Astrocyte of the cerebellum (primary cell): ENCODE data around the gene LIN52.

Experiments used
- DNase-seq: peaks from one replicate; pipeline ENCODE4 v3.0.0-alpha.2; 2011; ENCODE audit warnings: low read depth
- H3K4me3 ChIP-seq: 2 replicates; pipeline ENCODE4 v1.5.1; 2011; ENCODE audit warnings: mild to moderate bottlenecking, low read depth, low read length, moderate library complexity
- in situ Hi-C: cut with HindIII; loops from 2 replicates; pipeline ENCODE4 v1.10.0; 2017; ENCODE audit warnings: low sequenced_read_pairs
- TF ChIP-seq, protein P1 (sequence below): IDR thresholded peaks from 2 replicates; pipeline ENCODE4 v1.5.1; 2012; ENCODE audit warnings: low read length, low read depth, moderate library complexity, mild to moderate bottlenecking; ENCODE audit errors: missing control alignments

The LIN52 gene

DNA sequence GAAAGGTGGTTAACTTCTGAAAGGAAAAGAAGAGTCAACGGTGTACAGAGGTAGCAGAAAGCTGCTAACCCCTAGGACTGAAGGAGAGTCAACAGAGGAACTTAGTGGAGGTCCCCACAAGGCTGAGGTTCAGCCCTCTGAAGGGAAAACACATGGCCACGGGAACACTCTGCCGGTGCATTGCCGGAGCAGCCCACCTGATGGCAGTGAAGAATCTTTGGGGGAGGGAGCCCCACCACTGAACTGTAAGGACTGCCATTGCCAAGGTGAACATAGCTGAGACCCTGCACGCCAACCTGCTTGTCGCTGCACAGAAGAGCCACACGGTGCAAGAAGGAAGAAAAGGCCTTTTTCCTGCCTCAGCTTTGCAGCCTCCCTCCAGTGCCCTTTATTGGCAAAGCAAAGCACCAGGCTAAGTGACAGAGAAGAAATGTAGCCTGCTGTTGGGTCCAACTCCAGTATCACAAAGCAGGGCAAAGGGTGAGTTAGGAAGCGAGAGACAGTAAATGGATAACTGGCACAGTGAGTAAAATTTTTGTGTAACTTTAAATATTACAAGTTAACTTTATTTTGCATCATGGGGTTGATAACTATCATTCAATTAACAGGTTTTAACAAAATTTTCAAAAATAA is 76.9 kb downstream of the LIN52 start:
- no peak for DNase-seq
- TF ChIP-seq, protein P1, sequence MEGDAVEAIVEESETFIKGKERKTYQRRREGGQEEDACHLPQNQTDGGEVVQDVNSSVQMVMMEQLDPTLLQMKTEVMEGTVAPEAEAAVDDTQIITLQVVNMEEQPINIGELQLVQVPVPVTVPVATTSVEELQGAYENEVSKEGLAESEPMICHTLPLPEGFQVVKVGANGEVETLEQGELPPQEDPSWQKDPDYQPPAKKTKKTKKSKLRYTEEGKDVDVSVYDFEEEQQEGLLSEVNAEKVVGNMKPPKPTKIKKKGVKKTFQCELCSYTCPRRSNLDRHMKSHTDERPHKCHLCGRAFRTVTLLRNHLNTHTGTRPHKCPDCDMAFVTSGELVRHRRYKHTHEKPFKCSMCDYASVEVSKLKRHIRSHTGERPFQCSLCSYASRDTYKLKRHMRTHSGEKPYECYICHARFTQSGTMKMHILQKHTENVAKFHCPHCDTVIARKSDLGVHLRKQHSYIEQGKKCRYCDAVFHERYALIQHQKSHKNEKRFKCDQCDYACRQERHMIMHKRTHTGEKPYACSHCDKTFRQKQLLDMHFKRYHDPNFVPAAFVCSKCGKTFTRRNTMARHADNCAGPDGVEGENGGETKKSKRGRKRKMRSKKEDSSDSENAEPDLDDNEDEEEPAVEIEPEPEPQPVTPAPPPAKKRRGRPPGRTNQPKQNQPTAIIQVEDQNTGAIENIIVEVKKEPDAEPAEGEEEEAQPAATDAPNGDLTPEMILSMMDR, result no peak
- H3K4me3 ChIP-seq, result no peak overlapping the region
- in situ Hi-C loops, result no loop called here

DNA sequence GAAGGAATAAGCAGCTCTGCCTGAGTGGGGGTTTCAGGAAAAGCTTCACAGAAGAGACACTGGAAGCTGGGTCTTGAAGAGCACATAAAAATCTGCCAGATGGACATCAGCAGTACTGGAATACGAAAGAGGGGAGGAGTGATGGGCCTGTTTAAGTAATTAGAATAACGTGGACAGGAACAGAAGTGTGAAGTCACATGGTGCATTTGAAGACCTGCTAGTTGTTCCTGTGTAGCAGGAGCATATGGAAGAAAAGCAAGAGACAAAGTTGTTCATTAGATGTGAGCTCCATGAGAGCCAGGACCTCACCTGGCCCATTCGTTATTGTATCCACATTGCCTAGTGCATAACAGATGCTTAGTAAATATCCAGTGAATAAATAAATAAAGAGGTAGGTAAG is 85.2 kb downstream of the LIN52 start:
- DNase-seq, result no peak
- in situ Hi-C loops, result no loop called here
- no peak overlapping the region for H3K4me3 ChIP-seq
- TF ChIP-seq, protein P1, result no peak

DNA sequence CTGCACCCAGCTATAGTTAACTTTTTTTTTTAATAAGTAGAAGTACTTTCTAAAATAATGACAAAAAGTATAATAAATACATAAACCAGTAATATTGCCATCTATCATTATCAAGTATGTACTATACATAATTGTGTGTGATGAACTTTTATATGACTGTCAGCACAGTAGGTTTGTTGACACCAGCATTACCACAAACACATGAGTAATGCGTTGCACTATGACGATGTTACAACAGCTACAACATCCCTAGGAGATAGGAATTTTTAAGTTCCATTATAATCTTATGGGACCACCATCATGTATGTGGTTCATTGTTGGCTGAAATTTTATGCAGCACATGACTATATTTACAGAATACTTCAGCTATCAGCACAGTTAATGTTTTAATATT is 91.6 kb downstream of the LIN52 start:
- TF ChIP-seq, protein P1, result no peak
- DNase-seq, result no peak
- no peak overlapping the region for H3K4me3 ChIP-seq
- in situ Hi-C loops, result no loop called here

DNA sequence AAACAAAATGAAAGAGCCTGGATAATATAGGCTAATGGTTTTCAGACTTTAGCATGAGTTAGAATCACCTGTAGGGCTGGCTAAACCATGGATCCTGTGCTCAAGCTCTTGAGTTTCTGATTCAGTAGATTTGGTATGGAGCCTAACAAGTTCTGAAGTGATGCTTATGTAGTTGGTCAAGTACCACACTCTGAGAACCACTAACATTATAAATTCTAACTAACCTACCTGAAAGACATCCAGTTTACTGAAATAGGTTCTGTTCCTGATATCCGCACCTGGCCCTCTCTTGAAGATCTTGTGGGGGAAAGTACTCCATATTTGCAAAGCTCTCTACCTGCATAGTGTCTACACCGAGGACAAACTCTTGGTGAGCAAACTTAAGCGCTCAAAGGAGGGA is 95.1 kb downstream of the LIN52 start:
- in situ Hi-C loops, result no loop called here
- no peak overlapping the region for H3K4me3 ChIP-seq
- TF ChIP-seq, protein P1, result no peak
- no peak for DNase-seq

DNA sequence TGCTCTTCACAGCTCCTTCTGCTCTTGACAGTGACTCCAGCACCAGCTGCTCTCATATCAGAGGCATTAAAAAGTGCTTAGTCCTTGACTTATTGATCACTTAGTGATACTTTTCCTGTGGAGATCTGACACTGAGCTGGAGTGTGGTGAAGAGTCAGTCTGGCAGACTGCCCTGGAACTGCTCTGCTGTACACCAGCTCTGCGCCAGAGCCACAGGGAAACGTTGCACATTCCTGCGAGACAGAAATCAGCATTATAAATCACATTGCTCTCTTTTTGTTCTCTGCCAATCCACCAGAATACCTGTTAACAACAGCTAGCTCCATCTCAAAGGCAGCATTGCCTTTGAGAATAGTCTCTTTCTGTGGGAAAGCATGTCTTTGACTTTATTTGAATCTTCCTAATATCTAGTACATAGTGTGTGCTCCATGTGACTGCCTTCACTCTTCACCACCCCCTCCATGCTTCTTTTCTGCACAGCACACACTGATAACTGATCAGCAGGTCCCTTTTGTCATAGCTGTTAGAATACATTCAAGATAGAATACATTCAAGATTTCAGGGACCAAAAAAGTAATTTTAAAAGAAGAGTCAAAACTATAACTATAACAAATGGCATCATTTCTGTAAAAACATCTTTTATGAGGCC is 106.3 kb downstream of the LIN52 start:
- in situ Hi-C loops, result no loop called here
- H3K4me3 ChIP-seq, result no peak overlapping the region
- TF ChIP-seq, protein P1, result no peak
- DNase-seq, result no peak

DNA sequence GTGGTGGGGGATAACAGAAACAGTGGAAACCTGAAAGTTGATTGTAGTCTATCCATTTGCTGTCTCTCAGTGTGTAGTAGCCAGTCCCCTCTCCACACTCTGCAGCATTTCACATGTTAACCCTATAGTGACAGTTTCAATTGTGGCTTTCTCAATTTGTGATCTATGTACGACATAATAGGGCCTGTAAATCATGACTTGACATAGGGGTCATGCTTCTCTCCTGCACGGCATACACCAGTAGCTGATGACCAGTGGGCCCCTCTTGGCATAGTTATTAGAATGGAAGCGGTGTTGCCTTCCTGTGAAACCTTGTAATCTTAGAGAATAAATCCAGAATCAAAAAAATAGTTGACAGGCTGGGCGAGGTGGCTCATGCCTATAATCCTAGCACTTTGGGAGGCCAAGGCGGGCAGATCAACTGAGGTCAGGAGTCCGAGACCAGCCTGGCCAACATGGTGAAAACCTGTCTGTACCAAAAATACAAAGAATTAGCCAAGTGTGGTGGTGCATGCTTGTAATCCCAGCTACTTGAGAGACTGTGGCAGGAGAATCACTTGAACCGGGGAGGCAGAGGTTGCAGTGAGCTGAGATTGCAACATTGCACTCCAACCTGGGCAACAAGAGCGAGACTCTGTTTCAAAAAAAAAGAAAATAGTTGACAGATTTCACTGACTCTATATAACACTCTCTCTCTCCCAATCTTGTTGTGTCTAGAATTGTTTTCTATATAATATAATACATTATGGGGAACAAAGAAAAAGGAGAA is 109.9 kb downstream of the LIN52 start:
- TF ChIP-seq, protein P1, result no peak
- no peak overlapping the region for H3K4me3 ChIP-seq
- DNase-seq, result no peak
- in situ Hi-C loops, result no loop called here
